Stomach (tissue), 9 donors: ENCODE measurements around the gene PLPPR1. TPM values are rescaled to one million over a fixed set of nuclear protein-coding genes. Genes with fewer than 3 reads are reported as not detected.

Experiments
- DNase-seq, 2 donors: peaks; one replicate each; pipeline versions ENCODE4 v3.0.0 to v3.0.0-alpha.2; 2013 to 2019
- H3K27ac ChIP-seq, 5 donors: fragments of 200-600 bp in 4 of 5; sonication (generic) in 4 of 5; one replicate each; pipeline ENCODE4 v1.5.1; 2013 to 2019; ENCODE audit warnings: mild to moderate bottlenecking in 1 of 5, moderate library complexity in 1 of 5
- H3K27me3 ChIP-seq, 3 donors: fragments of 200-600 bp; sonication (generic); one replicate each; pipeline ENCODE4 v1.5.1; 2017 to 2019; ENCODE audit warnings: mixed run types in 1 of 3
- H3K36me3 ChIP-seq, 4 donors: fragments of 200-600 bp; sonication (generic); 1 replicate in 3 of 4; 2 replicates in 1 of 4; pipeline ENCODE4 v1.5.1; 2016 to 2019
- H3K4me1 ChIP-seq, 4 donors: fragments of 200-600 bp; sonication (generic); one replicate each; pipeline ENCODE4 v1.5.1; 2016 to 2019
- H3K4me3 ChIP-seq, 4 donors: fragments of 200-600 bp; sonication (generic) in 3 of 4; one replicate each; pipeline ENCODE4 v1.5.1; 2016 to 2019; ENCODE audit warnings: mild to moderate bottlenecking in 1 of 4
- H3K9me3 ChIP-seq, 4 donors: fragments of 200-600 bp; sonication (generic); one replicate each; pipeline ENCODE4 v1.5.1; 2016 to 2019
- CTCF ChIP-seq, 7 experiments: fragments of 450-650 bp in 4 of 7; fragments of 200-600 bp in 3 of 7; sonication (generic) in 3 of 7; IDR thresholded peaks; one replicate each; pipeline ENCODE4 v1.5.1; 2016 to 2019; ENCODE audit warnings: antibody characterized with exemption in 7 of 7, control low read depth in 2 of 7, mild to moderate bottlenecking in 1 of 7
- EP300 ChIP-seq: sonication (generic); formaldehyde crosslinking; IDR thresholded peaks from one replicate; pipeline ENCODE4 v1.6.1; 2017; ENCODE audit warnings: antibody characterized with exemption
- POLR2A ChIP-seq, 4 donors: fragments of 450-650 bp; IDR thresholded peaks; one replicate each; pipeline ENCODE4 v1.6.1; 2016; ENCODE audit warnings: antibody characterized with exemption in 4 of 4, control low read depth in 2 of 4, mild to moderate bottlenecking in 1 of 4, moderate library complexity in 1 of 4
- POLR2AphosphoS5 ChIP-seq, 3 donors: sonication (generic); formaldehyde crosslinking; IDR thresholded peaks; one replicate each; pipeline ENCODE4 v1.6.1; 2016; ENCODE audit warnings: antibody characterized with exemption in 3 of 3
- WGBS, 5 donors: extraction: QIAGEN DNeasy Blood & Tissue Kit in 3 of 5; methylation state at CpG; one replicate each; pipeline versions ENCODE4 v1.1.5 to v1.1.7; 2013 to 2018; 5-methylcytosine and 5-hydroxymethylcytosine counted together
- intact Hi-C: fragments of 100-400 bp; cut with DNase I; formaldehyde crosslinking; loops from one replicate; pipeline ENCODE4 v1.15.1; 2023; ENCODE audit warnings: low total_unique reads
- polyA plus RNA-seq, 3 donors: library from polyadenylated mRNA; stranded (reverse); fragments of 200-250 nt; gene quantifications; one replicate each; pipeline ENCODE4 v1.2.3, GENCODE V29; 2013
- total RNA-seq, 5 donors: library from RNA; depleted of rRNA; stranded (reverse); fragments of >200 nt; gene quantifications; one replicate each; pipeline versions ENCODE4 v1.1.0 to v1.2.3, GENCODE V29; 2014 to 2016
- donor health status: healthy with polysubstance abuse.
- donor health status: Bipolar disorder and iron deficiency.
- donor health status: healthy.

Gene PLPPR1
- total and polyA plus RNA-seq, 8 donors: 0.13 to 1.7 TPM; not detected in 6

- Histone ChIP-seq H3K27me3 (no peaks in the 10 kb centered on the region), H3K27ac (no peak overlapping the region), H3K9me3 (no peaks in the 10 kb centered on the region), H3K4me1 (no peaks in the 10 kb centered on the region), H3K4me3 (no peak overlapping the region), H3K36me3 (no peaks in the 10 kb centered on the region)
- intact Hi-C loops: no loop called here
- no peak for DNase-seq
- TF ChIP-seq POLR2AphosphoS5 (IDR thresholded peaks at IDR 0.05): no peak
- no peak for TF ChIP-seq EP300
- TF ChIP-seq POLR2A (IDR thresholded peaks at IDR 0.05): no peak
- no peak for TF ChIP-seq CTCF (IDR thresholded peaks at IDR 0.05)
- WGBS, 5 donors: 67 to 84% (median 77%) methylated on average over 1 of the region's 1 CpG
These were observed 139.1 kb downstream of the PLPPR1 start for GRCh38 chr9:101167490-101168134.

- WGBS, 5 donors: 73 to 93% (median 89%) methylated on average over 1 of the region's 1 CpG
- H3K27ac ChIP-seq: no peak overlapping the region
- intact Hi-C loops: no loop called here
These were observed 144.1 kb downstream of the PLPPR1 start for GRCh38 chr9:101172616-101173015.

GRCh38 chr9:101173907-101174306 is 145.4 kb downstream of the PLPPR1 start:
- no peak overlapping the region for H3K4me3 ChIP-seq
- intact Hi-C loops: no loop called here

More at GRCh38 chr9:101172616-101173015, 144.1 kb downstream of the PLPPR1 start:
- Histone ChIP-seq H3K4me3 (no peak overlapping the region), H3K36me3 (no peaks in the 10 kb centered on the region), H3K9me3 (peaks cover 0 to 9% (median 4%) of the 10 kb centered on the region in 4 donors), H3K27me3 (no peaks in the 10 kb centered on the region), H3K4me1 (no peaks in the 10 kb centered on the region)
- TF ChIP-seq POLR2AphosphoS5 (IDR thresholded peaks at IDR 0.05) (no peak), EP300 (no peak), CTCF (IDR thresholded peaks at IDR 0.05) (no peak), POLR2A (IDR thresholded peaks at IDR 0.05) (no peak)
- no peak for DNase-seq

GRCh38 chr9:101176384-101176783 is 147.9 kb downstream of the PLPPR1 start:
- Histone ChIP-seq H3K4me1 (no peaks in the 10 kb centered on the region), H3K9me3 (peaks cover 0 to 9% (median 4%) of the 10 kb centered on the region in 4 donors), H3K4me3 (no peak overlapping the region), H3K36me3 (no peaks in the 10 kb centered on the region), H3K27me3 (no peaks in the 10 kb centered on the region), H3K27ac (no peak overlapping the region)
- no peak for DNase-seq
- no peak for TF ChIP-seq EP300
- TF ChIP-seq POLR2AphosphoS5 (IDR thresholded peaks at IDR 0.05): no peak
- TF ChIP-seq POLR2A (IDR thresholded peaks at IDR 0.05): no peak
- no peak for TF ChIP-seq CTCF (IDR thresholded peaks at IDR 0.05)
- WGBS, 5 donors: 85 to 95% (median 94%) methylated on average over 5 of the region's 5 CpGs
- intact Hi-C loops: no loop called here

More at GRCh38 chr9:101173907-101174306, 145.4 kb downstream of the PLPPR1 start:
- no peak for DNase-seq
- Histone ChIP-seq H3K9me3 (peaks cover 0 to 9% (median 4%) of the 10 kb centered on the region in 4 donors), H3K27ac (no peak overlapping the region), H3K4me1 (no peaks in the 10 kb centered on the region), H3K36me3 (no peaks in the 10 kb centered on the region), H3K27me3 (no peaks in the 10 kb centered on the region)
- WGBS, 5 donors: 65 to 87% (median 72%) methylated on average over 1 of the region's 1 CpG
- TF ChIP-seq EP300 (no peak), POLR2A (IDR thresholded peaks at IDR 0.05) (no peak), POLR2AphosphoS5 (IDR thresholded peaks at IDR 0.05) (no peak), CTCF (IDR thresholded peaks at IDR 0.05) (no peak)
